GM21526 (cell line): Measurements from ENCODE around the gene TTYH3.
"Not testable (repeated sequence)": the region's sequence is repeated elsewhere in the genome, so short reads cannot be mapped to it uniquely, and the experiment has no call there.

ENCODE experiments used
- ATAC-seq: cut with Tn5 transposase; IDR thresholded peaks from one replicate; pipeline ENCODE4 v1.9.1; 2021; ENCODE audit warnings: moderate library complexity; ENCODE audit not compliant: unreplicated experiment, low FRiP score

Gene TTYH3, protein sequence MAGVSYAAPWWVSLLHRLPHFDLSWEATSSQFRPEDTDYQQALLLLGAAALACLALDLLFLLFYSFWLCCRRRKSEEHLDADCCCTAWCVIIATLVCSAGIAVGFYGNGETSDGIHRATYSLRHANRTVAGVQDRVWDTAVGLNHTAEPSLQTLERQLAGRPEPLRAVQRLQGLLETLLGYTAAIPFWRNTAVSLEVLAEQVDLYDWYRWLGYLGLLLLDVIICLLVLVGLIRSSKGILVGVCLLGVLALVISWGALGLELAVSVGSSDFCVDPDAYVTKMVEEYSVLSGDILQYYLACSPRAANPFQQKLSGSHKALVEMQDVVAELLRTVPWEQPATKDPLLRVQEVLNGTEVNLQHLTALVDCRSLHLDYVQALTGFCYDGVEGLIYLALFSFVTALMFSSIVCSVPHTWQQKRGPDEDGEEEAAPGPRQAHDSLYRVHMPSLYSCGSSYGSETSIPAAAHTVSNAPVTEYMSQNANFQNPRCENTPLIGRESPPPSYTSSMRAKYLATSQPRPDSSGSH

DNA sequence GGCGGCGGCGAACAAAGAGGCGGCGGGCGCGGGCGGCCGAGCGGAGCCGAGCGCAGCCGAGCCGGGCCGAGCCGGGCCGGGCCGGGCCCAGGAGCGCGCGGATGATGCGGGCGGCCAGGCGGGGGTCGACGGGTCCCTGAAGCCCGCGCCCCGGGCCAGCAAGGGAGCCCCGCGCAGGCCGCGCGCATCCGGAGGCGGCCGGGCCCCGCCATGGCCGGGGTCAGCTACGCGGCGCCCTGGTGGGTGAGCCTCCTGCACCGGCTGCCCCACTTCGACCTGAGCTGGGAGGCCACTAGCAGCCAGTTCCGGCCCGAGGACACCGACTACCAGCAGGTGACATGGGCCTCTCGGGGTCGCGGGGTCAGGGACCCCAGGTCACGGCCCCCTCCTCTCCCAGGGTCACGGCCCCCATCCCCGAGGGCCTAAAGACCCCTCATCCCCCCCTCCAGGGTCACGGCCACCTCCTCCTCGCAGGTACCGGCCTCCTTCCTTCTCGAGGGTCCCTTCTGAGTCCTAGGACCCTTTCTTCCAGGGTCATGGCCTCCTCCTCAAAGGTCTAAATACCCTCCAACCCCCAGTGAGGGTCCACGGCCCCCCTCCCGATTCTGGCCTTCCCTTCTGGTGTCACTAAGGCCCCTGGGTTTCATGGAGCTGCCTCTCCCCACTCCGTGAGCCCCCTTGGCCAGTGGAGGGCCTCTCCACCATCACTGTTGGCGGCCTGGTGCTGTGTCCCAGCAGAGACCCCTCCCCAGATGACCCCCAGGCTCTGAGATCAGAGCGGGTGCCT lies at the start of gene TTYH3:
TSS of gene TTYH3 (plus strand) at position 41 of the 787 bp plus-strand sequence. CDS start at position 211, 170 bp downstream.
- ATAC-seq: peak; percentile 31

GRCh38 chr7:2582006-2582735 lies 49.6 kb upstream of the TTYH3 start:
- no peak for ATAC-seq

DNA sequence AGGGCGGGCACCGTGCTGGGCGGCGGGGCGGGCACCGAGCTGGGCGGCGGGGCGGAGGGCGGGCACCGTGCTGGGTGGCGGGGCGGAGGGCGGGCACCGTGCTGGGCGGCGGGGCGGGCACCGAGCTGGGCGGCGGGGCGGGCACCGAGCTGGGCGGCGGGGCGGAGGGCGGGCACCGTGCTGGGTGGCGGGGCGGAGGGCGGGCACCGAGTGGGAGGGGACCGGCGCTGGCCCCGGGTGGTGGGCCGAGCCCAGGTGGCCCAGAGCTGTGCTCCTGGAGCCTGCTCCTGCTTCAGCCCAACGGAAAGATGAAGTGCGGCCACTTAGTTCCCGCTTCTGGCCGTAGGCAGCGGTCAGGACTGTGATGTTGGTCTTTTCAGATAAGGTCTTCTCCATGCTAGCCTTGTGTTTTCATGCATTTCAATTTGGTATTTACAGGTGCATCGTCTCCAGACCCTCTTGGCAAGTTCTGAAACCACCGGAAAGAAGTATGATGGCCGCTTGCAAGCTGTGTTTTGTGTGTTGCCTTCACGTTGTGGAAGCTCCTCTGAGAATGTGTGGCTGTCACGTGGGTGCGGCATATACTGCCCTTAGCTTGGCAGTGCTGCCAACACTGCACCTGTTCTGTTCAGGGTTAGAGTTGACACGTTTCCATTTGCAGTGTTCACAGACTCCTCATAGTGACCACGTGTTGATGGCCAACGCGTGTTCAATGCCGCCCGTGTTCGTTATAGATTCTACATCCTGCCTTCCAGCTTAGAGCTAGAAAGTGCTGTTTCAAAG lies 47.8 kb upstream of the TTYH3 start:
- ATAC-seq: no peak

DNA sequence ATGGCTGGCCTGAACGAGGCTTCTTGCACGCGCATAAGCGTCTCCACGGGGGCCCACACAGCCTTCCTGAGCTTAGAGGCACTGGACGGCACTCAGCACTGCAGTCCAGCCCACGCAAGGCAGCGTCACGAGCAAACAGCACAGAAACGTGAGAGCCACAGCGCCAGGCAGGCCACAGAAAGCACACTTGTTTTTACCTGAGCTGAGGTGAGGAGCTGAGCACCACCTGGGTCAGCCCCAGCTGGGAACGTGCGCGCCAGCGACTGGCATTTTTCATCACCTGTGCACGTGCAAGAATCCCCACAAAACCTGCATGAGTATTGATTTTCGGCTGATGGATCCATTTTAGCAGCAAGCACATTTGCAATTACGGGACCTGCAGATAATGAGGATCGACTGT lies 46.3 kb upstream of the TTYH3 start:
- ATAC-seq: no peak

GRCh38 chr7:2586326-2587020 lies 45.3 kb upstream of the TTYH3 start:
- no peak for ATAC-seq

GRCh38 chr7:2587134-2587533 lies 44.7 kb upstream of the TTYH3 start:
- no peak for ATAC-seq

GRCh38 chr7:2587778-2588177 lies 44.0 kb upstream of the TTYH3 start:
- ATAC-seq: no peak

DNA sequence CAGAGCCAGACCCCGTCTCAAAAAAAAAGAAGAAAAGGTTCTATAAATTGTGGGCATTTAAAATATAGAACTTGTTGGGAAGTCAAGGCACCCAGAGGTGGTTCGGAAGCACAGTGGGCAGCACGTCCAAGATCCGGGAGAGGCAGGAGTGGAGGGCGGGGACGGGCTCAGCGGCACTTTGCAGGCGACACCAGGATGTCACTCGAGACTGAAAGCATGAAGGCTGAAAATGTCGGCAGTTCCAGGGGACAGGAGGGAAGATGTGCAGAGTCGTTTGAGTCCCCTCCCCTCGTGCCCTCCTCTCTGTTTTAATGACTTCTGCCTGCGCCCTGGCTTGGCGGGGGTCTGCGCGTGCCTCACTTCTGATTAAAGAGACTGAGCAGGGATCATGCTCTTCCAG lies 42.4 kb upstream of the TTYH3 start:
- ATAC-seq: no peak

DNA sequence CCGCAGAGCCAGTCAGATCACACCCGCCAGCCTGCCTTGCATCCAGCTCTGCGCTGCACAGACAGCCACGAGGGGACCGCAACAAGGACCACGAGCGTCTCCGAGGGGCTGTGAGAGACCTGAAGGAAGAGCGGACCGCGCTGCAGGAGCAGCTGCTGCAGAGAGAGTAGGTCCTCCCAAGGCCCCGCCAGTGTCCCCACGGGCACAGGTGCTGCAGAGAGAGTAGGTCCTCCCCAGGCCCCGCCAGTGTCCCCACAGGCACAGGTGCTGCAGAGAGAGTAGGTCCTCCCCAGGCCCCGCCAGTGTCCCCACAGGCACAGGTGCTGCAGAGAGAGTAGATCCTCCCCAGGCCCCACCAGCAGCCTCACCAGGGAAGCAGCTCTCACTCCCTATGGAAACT lies 41.8 kb upstream of the TTYH3 start:
- ATAC-seq: not testable (repeated sequence)

DNA sequence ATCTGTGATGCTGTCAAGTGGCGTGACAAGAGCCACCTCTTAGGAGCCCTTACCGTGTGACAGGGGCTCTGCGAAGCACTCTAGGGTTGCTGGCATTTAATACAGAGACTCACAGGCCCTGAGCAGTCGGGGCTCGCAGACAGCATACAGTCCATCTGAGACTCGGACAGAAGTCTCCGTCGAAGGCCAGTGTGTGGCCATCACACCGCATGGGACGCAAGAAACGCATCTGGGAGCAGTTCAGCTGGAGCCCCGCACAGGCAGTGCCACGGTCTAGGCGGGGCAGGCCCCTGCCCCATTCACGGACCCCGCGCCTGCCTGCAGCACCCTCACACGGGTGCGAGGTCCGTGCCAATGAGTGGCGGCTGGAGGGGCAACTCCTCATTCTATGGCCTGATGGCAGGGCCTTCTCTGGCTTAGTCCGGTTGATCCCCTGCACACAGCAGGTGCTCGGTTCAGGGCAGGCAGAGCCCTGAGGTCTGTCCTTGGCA lies 39.4 kb upstream of the TTYH3 start:
- no peak for ATAC-seq

DNA sequence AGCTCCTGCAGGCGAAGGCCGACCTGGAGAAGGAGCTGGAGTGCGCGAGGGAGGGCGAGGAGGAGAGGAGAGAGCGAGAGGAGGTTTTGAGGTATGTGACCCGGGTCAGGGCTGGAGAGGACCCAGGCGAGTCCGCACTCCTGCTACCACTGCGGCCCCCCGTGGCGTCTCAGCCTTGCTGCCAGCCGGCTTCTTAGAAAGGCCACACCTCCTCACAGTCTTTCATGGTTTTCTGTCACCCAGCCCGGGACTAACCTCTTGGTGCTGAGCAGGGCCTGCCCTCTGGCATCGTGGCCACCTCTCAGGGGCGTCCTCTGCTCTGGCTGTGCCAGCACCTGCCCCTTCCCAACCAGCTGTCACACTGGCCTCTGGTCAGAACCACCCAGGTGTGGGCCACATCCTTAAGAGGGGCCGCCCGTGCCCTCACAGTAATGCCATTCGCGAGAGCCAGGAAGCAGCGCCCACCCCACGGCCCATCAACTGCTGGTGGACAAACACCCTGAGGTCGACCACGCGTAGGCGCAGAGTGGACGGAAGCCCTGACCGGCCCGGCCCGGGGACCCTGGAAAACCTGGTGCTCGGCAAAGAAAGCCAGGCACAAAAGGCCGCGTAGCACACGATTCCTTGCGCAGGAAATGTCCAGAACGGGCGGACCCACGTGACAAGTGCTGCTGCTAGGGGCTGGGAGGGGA lies 38.6 kb upstream of the TTYH3 start:
- no peak for ATAC-seq

DNA sequence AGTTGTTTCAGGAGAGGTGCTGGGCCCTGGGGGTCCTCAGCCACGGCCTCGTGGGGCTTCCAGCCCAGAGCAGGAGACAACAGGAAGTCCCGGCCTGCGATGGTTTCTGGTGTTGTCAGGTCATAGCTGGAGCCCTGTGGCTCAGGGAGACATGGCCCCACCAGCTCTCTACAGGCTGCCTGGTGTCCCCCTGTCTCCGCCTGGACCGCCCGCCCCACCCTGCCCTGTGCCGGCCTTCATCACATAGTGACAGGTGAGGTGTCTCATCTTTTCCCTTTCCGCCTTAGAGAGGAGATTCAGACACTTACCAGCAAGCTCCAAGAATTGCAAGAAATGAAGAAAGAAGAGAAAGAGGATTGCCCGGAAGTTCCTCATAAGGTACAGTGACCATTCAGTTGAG lies 37.2 kb upstream of the TTYH3 start:
- no peak for ATAC-seq

GRCh38 chr7:2595258-2595860 lies 36.4 kb upstream of the TTYH3 start:
- no peak for ATAC-seq

GRCh38 chr7:2596464-2597272 lies 35.1 kb upstream of the TTYH3 start:
- no peak for ATAC-seq

DNA sequence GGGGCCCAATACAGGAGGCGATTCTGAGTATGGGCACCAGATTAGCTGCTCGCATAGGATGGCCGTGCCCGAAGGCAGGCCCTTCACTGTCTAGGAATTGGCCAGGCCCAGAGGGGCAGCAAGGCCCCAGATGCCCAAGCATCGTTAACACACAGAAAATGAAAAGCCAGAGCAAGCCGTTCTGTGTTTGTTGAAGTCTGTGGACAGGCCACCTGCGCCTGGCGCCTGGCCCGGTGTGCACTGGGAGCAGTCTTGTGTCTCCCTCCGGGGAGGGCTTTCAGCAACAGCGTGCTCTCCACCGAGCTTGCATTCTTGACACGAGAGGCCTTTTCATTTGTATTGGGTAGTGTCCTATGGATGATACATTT lies 34.5 kb upstream of the TTYH3 start:
- ATAC-seq: no peak

DNA sequence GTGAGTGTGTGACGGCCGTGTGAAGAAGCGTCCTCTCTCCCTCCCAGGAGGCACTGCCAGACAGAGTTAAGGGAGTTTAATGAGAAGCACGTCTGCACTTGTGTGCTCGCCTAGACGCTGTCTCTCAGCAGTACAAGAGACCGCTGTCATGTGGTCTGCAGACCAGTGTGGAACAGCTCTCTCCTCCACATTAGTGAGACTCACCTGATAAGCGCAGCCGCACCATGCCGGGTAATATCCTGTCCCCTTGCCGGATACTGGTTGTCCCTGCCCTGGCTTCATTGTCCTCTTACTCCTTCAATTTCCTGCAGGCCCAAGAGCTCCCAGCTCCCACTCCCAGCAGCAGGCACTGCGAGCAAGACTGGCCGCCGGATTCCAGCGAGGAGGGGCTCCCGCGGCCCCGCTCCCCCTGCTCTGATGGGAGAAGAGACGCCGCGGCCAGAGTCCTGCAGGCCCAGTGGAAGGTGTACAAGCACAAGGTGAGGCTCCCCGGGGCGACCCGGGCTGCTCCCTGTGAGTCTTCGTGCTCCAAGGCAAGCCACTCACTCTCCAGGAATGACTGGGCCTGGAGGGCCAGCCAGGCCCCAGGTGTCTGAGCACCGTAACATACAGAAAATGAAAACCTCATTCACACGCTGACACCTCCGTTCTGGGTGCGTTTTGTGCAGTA lies 33.5 kb upstream of the TTYH3 start:
- no peak for ATAC-seq

GRCh38 chr7:2601065-2601464 lies 30.7 kb upstream of the TTYH3 start:
- no peak for ATAC-seq
